Measurements from ENCODE around the gene AFAP1L1.

The AFAP1L1 gene

DNA sequence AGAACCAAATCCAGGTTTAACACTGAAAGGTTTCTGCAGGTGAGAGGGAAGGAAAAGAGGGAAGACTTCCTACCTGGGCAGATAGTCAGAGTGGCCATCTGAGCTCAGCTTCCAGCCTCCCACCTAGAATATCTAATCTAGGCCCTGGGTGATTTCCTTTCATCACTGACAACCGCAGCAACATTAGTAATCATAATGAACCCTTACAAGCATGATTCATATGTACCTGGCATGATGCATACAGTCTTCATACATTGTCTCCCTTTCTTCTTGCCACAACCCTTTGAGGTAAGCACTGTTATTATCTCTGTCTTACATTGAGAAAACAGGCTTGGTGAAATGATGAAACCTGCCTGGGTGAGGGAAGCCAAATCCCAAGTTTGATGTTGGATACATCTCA, 13.5 kb downstream of the AFAP1L1 start:
- no peaks in the 10 kb centered on the region for H3K36me3 ChIP-seq (ENCODE audit: control insufficient read depth in 2 of 2, insufficient read depth in 1 of 2, low read length in 2 of 2)
- H3K4me3 ChIP-seq (ENCODE audit: low read depth, low read length) = no peak overlapping the region
- no peak overlapping the region for H3K27ac ChIP-seq (ENCODE audit: extremely low read depth, low read depth, low read length)
- TF ChIP-seq, protein P1, sequence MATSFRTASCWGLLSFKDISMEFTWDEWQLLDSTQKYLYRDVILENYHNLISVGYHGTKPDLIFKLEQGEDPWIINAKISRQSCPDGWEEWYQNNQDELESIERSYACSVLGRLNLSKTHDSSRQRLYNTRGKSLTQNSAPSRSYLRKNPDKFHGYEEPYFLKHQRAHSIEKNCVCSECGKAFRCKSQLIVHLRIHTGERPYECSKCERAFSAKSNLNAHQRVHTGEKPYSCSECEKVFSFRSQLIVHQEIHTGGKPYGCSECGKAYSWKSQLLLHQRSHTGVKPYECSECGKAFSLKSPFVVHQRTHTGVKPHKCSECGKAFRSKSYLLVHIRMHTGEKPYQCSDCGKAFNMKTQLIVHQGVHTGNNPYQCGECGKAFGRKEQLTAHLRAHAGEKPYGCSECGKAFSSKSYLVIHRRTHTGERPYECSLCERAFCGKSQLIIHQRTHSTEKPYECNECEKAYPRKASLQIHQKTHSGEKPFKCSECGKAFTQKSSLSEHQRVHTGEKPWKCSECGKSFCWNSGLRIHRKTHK (tag by site-specific recombination; IDR thresholded peaks at IDR 0.05) = no peak
- TF ChIP-seq ZNF561 (tag by site-specific recombination; IDR thresholded peaks at IDR 0.05; ENCODE audit: borderline replicate concordance) = no peak
- no peak for TF ChIP-seq ZNF335 (tag by site-specific recombination; conservative IDR thresholded peaks at IDR 0.05)
- no peak for TF ChIP-seq ZNF10 (tag by site-specific recombination; IDR thresholded peaks at IDR 0.05)
- TF ChIP-seq ZIC2 (tag by site-specific recombination; IDR thresholded peaks at IDR 0.05) = no peak
- TF ChIP-seq ZNF843 (tag by site-specific recombination; IDR thresholded peaks at IDR 0.05) = no peak
- POLR2A ChIA-PET = no interaction called here
- CTCF ChIA-PET = interaction anchor here (1.7 kb wide), 1 partner anchor 32 kb away, joined by 3 read pairs; no protein-coding TSS in a partner anchor
- no peaks in the 10 kb centered on the region for H3K9me3 ChIP-seq (ENCODE audit: control insufficient read depth, insufficient read depth, low read depth, low read length)
- no peaks in the 10 kb centered on the region for H3K4me1 ChIP-seq (ENCODE audit: control insufficient read depth, insufficient read depth, low read length)

DNA sequence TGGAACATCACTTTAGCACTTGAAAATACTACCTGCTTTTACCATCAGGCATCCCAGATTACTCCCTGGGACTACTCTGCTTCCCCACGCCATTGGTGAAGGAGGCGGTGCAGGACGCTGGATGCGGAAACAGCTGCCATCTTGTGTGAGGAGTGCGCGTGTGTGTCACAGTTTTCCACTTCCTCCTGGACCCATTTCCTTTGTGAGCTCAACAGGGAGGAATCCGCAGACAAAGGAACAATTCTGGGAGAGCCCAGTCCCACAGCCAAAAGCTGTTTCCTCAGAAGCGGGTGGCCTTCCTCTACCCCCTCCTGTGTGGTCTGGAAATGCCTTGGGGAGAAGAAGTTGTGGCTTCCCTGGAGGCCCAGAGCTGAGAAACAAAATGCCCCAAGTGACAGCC, 16.8 kb downstream of the AFAP1L1 start:
- Histone ChIP-seq H3K4me3 (ENCODE audit: low read depth, low read length) (no peak overlapping the region), H3K9me3 (ENCODE audit: control insufficient read depth, insufficient read depth, low read depth, low read length) (no peaks in the 10 kb centered on the region), H3K4me1 (ENCODE audit: control insufficient read depth, insufficient read depth, low read length) (0 out of 2 replicates have a peak, but pooled peaks cover 5% of the 10 kb centered on the region), H3K36me3 (ENCODE audit: control insufficient read depth in 2 of 2, insufficient read depth in 1 of 2, low read length in 2 of 2) (no peaks in the 10 kb centered on the region), H3K27ac (ENCODE audit: extremely low read depth, low read depth, low read length) (no peak overlapping the region)
- TF ChIP-seq, protein P2, sequence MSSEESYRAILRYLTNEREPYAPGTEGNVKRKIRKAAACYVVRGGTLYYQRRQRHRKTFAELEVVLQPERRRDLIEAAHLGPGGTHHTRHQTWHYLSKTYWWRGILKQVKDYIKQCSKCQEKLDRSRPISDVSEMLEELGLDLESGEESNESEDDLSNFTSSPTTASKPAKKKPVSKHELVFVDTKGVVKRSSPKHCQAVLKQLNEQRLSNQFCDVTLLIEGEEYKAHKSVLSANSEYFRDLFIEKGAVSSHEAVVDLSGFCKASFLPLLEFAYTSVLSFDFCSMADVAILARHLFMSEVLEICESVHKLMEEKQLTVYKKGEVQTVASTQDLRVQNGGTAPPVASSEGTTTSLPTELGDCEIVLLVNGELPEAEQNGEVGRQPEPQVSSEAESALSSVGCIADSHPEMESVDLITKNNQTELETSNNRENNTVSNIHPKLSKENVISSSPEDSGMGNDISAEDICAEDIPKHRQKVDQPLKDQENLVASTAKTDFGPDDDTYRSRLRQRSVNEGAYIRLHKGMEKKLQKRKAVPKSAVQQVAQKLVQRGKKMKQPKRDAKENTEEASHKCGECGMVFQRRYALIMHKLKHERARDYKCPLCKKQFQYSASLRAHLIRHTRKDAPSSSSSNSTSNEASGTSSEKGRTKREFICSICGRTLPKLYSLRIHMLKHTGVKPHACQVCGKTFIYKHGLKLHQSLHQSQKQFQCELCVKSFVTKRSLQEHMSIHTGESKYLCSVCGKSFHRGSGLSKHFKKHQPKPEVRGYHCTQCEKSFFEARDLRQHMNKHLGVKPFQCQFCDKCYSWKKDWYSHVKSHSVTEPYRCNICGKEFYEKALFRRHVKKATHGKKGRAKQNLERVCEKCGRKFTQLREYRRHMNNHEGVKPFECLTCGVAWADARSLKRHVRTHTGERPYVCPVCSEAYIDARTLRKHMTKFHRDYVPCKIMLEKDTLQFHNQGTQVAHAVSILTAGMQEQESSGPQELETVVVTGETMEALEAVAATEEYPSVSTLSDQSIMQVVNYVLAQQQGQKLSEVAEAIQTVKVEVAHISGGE (tag by site-specific recombination; conservative IDR thresholded peaks at IDR 0.05; ENCODE audit: low read depth) = peak; percentile 63
- 0 out of 2 replicates have a peak, but pooled peaks have one; percentile 9 for TF ChIP-seq GLIS1 (tag by site-specific recombination; IDR thresholded peaks at IDR 0.05)
- TF ChIP-seq ZNF248 (tag by site-specific recombination; IDR thresholded peaks at IDR 0.05) = no peak
- CTCF ChIA-PET = no interaction called here
- POLR2A ChIA-PET = no interaction called here

DNA sequence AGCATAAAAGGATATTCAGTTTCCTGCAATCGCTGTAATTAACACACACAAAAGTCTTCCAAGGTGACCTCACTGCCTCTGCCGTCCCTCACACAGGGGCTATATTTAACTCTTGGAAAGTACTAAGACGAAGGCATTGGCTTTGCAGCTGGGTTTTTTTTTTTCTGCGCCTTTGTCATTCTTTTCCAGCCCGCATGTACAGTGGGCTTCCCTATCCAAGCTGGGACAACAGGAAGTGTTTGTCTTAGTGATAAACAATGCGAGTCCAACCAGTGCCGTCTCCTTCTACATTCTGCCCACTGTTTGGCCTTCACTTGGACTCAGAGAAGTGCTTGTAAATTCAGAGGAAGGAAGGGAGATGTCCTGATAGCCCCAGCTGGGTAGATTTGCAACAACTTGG, 17.6 kb downstream of the AFAP1L1 start:
- H3K4me1 ChIP-seq (ENCODE audit: control insufficient read depth, insufficient read depth, low read length) = 0 out of 2 replicates have a peak, but pooled peaks cover 5% of the 10 kb centered on the region
- POLR2A ChIA-PET = no interaction called here
- H3K4me3 ChIP-seq (ENCODE audit: low read depth, low read length) = no peak overlapping the region
- CTCF ChIA-PET = interaction anchor here (0.6 kb wide), 1 partner anchor 16 kb away, joined by 3 read pairs; no protein-coding TSS in a partner anchor
- no peaks in the 10 kb centered on the region for H3K9me3 ChIP-seq (ENCODE audit: control insufficient read depth, insufficient read depth, low read depth, low read length)
- H3K27ac ChIP-seq (ENCODE audit: extremely low read depth, low read depth, low read length) = no peak overlapping the region
- no peaks in the 10 kb centered on the region for H3K36me3 ChIP-seq (ENCODE audit: control insufficient read depth in 2 of 2, insufficient read depth in 1 of 2, low read length in 2 of 2)
- no peak for TF ChIP-seq YY2 (tag by site-specific recombination; IDR thresholded peaks at IDR 0.05)
- no peak for TF ChIP-seq ZNF133 (tag by site-specific recombination; IDR thresholded peaks at IDR 0.05)
- no peak for TF ChIP-seq ZBTB8A (tag by site-specific recombination; IDR thresholded peaks at IDR 0.05)
- TF ChIP-seq ZNF677 (tag by site-specific recombination; IDR thresholded peaks at IDR 0.05) = no peak
- no peak for TF ChIP-seq ZNF549 (tag by site-specific recombination; IDR thresholded peaks at IDR 0.05)
- TF ChIP-seq SALL2 (tag by site-specific recombination; IDR thresholded peaks at IDR 0.05; ENCODE audit: borderline replicate concordance) = no peak
- no peak for TF ChIP-seq ZNF37A (tag by site-specific recombination; IDR thresholded peaks at IDR 0.05)
- TF ChIP-seq ZNF140 (tag by site-specific recombination; IDR thresholded peaks at IDR 0.05) = no peak
- no peak for TF ChIP-seq ZNF670 (tag by site-specific recombination; IDR thresholded peaks at IDR 0.05; ENCODE audit: low read depth)
- TF ChIP-seq ZNF521 (tag by site-specific recombination; IDR thresholded peaks at IDR 0.05) = no peak
- TF ChIP-seq ZNF155 (tag by site-specific recombination; IDR thresholded peaks at IDR 0.05) = no peak
- TF ChIP-seq ZNF510 (tag by site-specific recombination; IDR thresholded peaks at IDR 0.05; ENCODE audit: insufficient replicate concordance) = no peak
- TF ChIP-seq ZNF292 (tag by site-specific recombination; IDR thresholded peaks at IDR 0.05; ENCODE audit: borderline replicate concordance, low read depth) = no peak
- TF ChIP-seq ZNF600 (tag by site-specific recombination; IDR thresholded peaks at IDR 0.05) = no peak
- TF ChIP-seq EGR2 (tag by site-specific recombination; IDR thresholded peaks at IDR 0.05; ENCODE audit: low read depth) = no peak
- TF ChIP-seq ZNF658 (tag by site-specific recombination; IDR thresholded peaks at IDR 0.05) = no peak
- no peak for TF ChIP-seq SETDB1 (IDR thresholded peaks at IDR 0.05; ENCODE audit: insufficient read length, low read length)
- TF ChIP-seq, protein P3, sequence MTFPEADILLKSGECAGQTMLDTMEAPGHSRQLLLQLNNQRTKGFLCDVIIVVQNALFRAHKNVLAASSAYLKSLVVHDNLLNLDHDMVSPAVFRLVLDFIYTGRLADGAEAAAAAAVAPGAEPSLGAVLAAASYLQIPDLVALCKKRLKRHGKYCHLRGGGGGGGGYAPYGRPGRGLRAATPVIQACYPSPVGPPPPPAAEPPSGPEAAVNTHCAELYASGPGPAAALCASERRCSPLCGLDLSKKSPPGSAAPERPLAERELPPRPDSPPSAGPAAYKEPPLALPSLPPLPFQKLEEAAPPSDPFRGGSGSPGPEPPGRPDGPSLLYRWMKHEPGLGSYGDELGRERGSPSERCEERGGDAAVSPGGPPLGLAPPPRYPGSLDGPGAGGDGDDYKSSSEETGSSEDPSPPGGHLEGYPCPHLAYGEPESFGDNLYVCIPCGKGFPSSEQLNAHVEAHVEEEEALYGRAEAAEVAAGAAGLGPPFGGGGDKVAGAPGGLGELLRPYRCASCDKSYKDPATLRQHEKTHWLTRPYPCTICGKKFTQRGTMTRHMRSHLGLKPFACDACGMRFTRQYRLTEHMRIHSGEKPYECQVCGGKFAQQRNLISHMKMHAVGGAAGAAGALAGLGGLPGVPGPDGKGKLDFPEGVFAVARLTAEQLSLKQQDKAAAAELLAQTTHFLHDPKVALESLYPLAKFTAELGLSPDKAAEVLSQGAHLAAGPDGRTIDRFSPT (tag by site-specific recombination; IDR thresholded peaks at IDR 0.05) = no peak

Data from HEK293 (cell line).